ENCODE data around the gene IRF1. TPM values are rescaled to one million over a fixed set of nuclear protein-coding genes. Genes with fewer than 3 reads are reported as not detected.

The IRF1 gene
- total RNA-seq, 1 experiment from 2014 or later, result 30.1 TPM

DNA sequence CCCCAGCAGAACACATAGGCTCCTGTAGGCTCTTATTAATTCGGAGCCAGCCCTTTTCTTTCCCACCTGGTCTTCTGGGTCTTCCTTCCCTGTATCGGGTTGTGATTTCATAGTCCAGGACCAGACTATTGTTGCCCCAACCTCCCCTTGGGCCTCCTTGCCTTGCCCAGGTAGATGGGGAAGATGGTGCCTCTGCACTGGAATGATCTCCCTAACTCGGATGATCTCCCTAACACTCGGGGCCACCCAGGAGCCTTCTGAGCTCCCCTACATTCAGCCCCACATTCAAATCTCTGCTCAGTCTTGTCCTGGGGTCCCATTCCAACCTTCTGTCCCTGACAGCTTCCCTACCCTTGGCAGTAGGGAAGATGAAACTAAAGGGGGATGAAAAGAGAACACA, 2.7 kb upstream of the IRF1 start:
- Histone ChIP-seq H3K4me1 (ENCODE audit: control insufficient read depth in 1 of 2, insufficient read depth in 2 of 2, low read length in 2 of 2) (peaks cover 30 to 56% of the 10 kb centered on the region in 2 experiments), H3K9ac (ENCODE audit: low read length) (no peak overlapping the region), H3K27ac (ENCODE audit: low read depth, low read length) (no peak overlapping the region), H3K4me3 (replicated peaks in 1 of 2; ENCODE audit: low read depth in 1 of 2, low read length in 2 of 2) (no peak overlapping the region), H3K9me3 (ENCODE audit: control insufficient read depth in 1 of 2, insufficient read depth in 1 of 2, low read depth in 1 of 2, low read length in 2 of 2) (no peaks in the 10 kb centered on the region), H2AFZ (ENCODE audit: low read depth, low read length, poor library complexity, severe bottlenecking) (no peak overlapping the region), H3K36me3 (ENCODE audit: control insufficient read depth in 1 of 2, insufficient read depth in 2 of 2, low read length in 2 of 2) (peaks cover 0 to 5% of the 10 kb centered on the region in 2 experiments; a peak in 1 of 4 replicates), H3K4me2 (ENCODE audit: low read length) (no peak overlapping the region), H3K9me2 (ENCODE audit: insufficient read depth) (no peaks in the 10 kb centered on the region), H3K27me3 (ENCODE audit: insufficient read depth, low read length) (no peaks in the 10 kb centered on the region), H3K79me2 (ENCODE audit: insufficient read depth, low read length) (peaks cover 18% of the 10 kb centered on the region), H4K20me1 (ENCODE audit: insufficient read depth) (no peaks in the 10 kb centered on the region)
- ChIA-PET POLR2A (no interaction called here), CTCF (no interaction called here), RAD21 (ENCODE audit: low non-redundant PET in 1 of 2, low total read pairs in 2 of 2, uncharacterized antibody in 2 of 2, unreplicated experiment in 2 of 2) (no interaction called here)
- ATAC-seq (no peak), DNase-seq (ENCODE audit: low read depth, low spot score) (no peak)
- no peak for TF ChIP-seq TCF7L2 (IDR thresholded peaks at IDR 0.05; ENCODE audit: borderline replicate concordance, extremely low read depth, insufficient read depth, insufficient read length)
- TF ChIP-seq, protein P1, sequence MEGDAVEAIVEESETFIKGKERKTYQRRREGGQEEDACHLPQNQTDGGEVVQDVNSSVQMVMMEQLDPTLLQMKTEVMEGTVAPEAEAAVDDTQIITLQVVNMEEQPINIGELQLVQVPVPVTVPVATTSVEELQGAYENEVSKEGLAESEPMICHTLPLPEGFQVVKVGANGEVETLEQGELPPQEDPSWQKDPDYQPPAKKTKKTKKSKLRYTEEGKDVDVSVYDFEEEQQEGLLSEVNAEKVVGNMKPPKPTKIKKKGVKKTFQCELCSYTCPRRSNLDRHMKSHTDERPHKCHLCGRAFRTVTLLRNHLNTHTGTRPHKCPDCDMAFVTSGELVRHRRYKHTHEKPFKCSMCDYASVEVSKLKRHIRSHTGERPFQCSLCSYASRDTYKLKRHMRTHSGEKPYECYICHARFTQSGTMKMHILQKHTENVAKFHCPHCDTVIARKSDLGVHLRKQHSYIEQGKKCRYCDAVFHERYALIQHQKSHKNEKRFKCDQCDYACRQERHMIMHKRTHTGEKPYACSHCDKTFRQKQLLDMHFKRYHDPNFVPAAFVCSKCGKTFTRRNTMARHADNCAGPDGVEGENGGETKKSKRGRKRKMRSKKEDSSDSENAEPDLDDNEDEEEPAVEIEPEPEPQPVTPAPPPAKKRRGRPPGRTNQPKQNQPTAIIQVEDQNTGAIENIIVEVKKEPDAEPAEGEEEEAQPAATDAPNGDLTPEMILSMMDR (IDR thresholded peaks at IDR 0.05 in 2 of 3, conservative IDR thresholded peaks at IDR 0.05 in 1 of 3; ENCODE audit: borderline replicate concordance in 1 of 3, insufficient read depth in 1 of 3, low read depth in 2 of 3, low read length in 2 of 3), result no peak
- TF ChIP-seq ELF1 (IDR thresholded peaks at IDR 0.05; ENCODE audit: borderline replicate concordance, low read depth), result no peak
- no peak for TF ChIP-seq YY1 (IDR thresholded peaks at IDR 0.05; ENCODE audit: extremely low read depth, insufficient replicate concordance, low read depth, low read length)
- TF ChIP-seq ZFX (IDR thresholded peaks at IDR 0.05), result no peak
- no peak for TF ChIP-seq EGR1 (IDR thresholded peaks at IDR 0.05; ENCODE audit: low read depth)
- no peak for TF ChIP-seq EZH2phosphoT487 (IDR thresholded peaks at IDR 0.05; ENCODE audit: borderline replicate concordance)
- TF ChIP-seq, protein P2, sequence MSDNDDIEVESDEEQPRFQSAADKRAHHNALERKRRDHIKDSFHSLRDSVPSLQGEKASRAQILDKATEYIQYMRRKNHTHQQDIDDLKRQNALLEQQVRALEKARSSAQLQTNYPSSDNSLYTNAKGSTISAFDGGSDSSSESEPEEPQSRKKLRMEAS (IDR thresholded peaks at IDR 0.05), result no peak
- no peak for TF ChIP-seq CBX3 (IDR thresholded peaks at IDR 0.05; ENCODE audit: low read depth)
- TF ChIP-seq RAD21 (IDR thresholded peaks at IDR 0.05; ENCODE audit: low read depth), result no peak
- no peak for TF ChIP-seq CEBPB (IDR thresholded peaks at IDR 0.05; ENCODE audit: low read depth)
- TF ChIP-seq, protein P3, sequence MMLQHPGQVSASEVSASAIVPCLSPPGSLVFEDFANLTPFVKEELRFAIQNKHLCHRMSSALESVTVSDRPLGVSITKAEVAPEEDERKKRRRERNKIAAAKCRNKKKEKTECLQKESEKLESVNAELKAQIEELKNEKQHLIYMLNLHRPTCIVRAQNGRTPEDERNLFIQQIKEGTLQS (IDR thresholded peaks at IDR 0.05), result no peak
- no peak for TF ChIP-seq POLR2A (IDR thresholded peaks at IDR 0.05; ENCODE audit: borderline replicate concordance, extremely low read depth, insufficient read depth, insufficient read length)
- TF ChIP-seq, protein P4, sequence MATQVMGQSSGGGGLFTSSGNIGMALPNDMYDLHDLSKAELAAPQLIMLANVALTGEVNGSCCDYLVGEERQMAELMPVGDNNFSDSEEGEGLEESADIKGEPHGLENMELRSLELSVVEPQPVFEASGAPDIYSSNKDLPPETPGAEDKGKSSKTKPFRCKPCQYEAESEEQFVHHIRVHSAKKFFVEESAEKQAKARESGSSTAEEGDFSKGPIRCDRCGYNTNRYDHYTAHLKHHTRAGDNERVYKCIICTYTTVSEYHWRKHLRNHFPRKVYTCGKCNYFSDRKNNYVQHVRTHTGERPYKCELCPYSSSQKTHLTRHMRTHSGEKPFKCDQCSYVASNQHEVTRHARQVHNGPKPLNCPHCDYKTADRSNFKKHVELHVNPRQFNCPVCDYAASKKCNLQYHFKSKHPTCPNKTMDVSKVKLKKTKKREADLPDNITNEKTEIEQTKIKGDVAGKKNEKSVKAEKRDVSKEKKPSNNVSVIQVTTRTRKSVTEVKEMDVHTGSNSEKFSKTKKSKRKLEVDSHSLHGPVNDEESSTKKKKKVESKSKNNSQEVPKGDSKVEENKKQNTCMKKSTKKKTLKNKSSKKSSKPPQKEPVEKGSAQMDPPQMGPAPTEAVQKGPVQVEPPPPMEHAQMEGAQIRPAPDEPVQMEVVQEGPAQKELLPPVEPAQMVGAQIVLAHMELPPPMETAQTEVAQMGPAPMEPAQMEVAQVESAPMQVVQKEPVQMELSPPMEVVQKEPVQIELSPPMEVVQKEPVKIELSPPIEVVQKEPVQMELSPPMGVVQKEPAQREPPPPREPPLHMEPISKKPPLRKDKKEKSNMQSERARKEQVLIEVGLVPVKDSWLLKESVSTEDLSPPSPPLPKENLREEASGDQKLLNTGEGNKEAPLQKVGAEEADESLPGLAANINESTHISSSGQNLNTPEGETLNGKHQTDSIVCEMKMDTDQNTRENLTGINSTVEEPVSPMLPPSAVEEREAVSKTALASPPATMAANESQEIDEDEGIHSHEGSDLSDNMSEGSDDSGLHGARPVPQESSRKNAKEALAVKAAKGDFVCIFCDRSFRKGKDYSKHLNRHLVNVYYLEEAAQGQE (IDR thresholded peaks at IDR 0.05; ENCODE audit: low read depth), result no peak
- no peak for TF ChIP-seq SIN3A (IDR thresholded peaks at IDR 0.05; ENCODE audit: low read depth)
- no TSS peak for BruUV-seq (replicated peaks)
- intact Hi-C loops (cut with micrococcal nuclease), result loop anchor here (10.0 kb wide), 1 partner anchor 198 kb away; the partner anchor contains the start of gene SLC22A4

All from HCT116 (cell line).